Fibroblast of villous mesenchyme (primary cell): ENCODE data around the gene ACER1. TPM values are rescaled to one million over a fixed set of nuclear protein-coding genes. Genes with fewer than 3 reads are reported as not detected.

Source experiments
- DNase-seq: peaks from one replicate; pipeline ENCODE4 v3.0.0-alpha.2; 2010; ENCODE audit warnings: low read depth
- H3K4me3 ChIP-seq: 2 replicates; pipeline ENCODE4 v1.5.1; 2011; ENCODE audit warnings: low read depth, mild to moderate bottlenecking, low read length
- CTCF ChIP-seq: IDR thresholded peaks from 2 replicates; pipeline ENCODE4 v1.5.1; 2012; ENCODE audit warnings: low read depth, mild to moderate bottlenecking, low read length; ENCODE audit not compliant: insufficient read depth
- total RNA-seq: library from RNA; depleted of rRNA; stranded (reverse); fragments of >200 nt; gene quantifications from 2 replicates; pipeline ENCODE4 v1.2.3, GENCODE V29; 2012

Gene ACER1
- total RNA-seq, 1 donor = not detected

GRCh38 chr19:6376512-6377190, 43.2 kb upstream of the ACER1 start:
- no peak overlapping the region for H3K4me3 ChIP-seq
- TF ChIP-seq CTCF = no peak
- DNase-seq = peak; percentile 22

GRCh38 chr19:6375411-6376010, 42.1 kb upstream of the ACER1 start, which contains the start of gene PSPN:
Gene PSPN, minus strand, starts transcription at chr19:6375933. Its CDS starts 84 bp downstream, at chr19:6375849.
- H3K4me3 ChIP-seq = no peak within 1 kb of the TSS
- no peak for DNase-seq
- TF ChIP-seq CTCF = no peak

- H3K4me3 ChIP-seq = no peak overlapping the region
- DNase-seq = no peak
- TF ChIP-seq CTCF = no peak
These were observed 41.4 kb upstream of the ACER1 start for GRCh38 chr19:6374711-6375410.

GRCh38 chr19:6374161-6374709, 40.8 kb upstream of the ACER1 start:
- no peak for TF ChIP-seq CTCF
- no peak overlapping the region for H3K4me3 ChIP-seq
- no peak for DNase-seq

DNA sequence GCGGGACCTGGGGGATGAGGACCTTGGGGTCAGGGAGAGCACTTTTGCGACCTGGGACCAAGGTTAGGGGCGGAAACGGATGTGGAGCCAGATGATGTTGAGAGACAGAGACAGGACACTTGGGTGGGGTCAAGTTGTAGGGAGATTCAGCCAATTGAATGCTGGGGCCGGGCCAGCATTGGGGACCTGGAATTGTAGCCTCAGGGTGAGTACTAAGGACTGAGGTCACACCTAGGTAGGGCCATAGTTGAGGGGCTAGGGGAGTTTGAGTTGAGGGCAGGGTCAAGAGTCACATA, 40.3 kb upstream of the ACER1 start:
- H3K4me3 ChIP-seq = peak overlapping the region; percentile 60
- DNase-seq = no peak
- no peak for TF ChIP-seq CTCF

DNA sequence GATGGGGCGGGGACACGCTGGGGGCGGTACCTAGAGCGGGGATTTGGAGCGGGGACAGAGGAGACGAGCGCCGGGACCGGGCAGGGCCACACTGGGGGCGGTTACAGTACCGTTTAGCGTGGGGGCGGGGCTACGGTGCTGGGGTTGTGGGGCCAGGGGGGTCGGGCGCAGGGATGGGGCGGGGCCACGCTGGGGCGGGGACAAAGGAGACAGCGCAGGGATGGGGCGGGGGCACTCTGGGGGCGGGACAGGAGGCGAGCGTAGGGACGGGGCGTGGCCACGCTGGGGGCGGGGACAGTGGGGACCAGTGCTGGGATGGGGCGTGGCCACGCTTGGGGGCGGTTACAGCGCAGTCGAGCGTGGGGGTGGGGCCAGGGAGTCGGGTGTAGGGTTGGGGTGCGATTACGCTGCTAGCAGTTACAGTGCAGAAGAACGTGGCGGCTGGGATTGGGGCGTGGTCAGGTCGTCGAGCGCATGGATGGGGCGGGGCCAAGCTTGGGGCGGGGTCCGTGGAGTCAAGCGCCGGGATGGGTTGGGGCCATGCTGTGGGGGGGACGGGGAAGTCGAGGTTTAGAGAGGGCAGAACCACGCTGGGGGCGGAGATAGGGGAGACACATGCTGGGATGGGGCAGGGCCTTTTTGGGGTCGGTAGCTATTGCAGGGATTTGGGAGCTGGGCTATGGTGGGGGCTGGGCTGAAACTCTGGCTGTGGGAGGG, 39.8 kb upstream of the ACER1 start:
- peak overlapping the region; percentile 82 for H3K4me3 ChIP-seq
- TF ChIP-seq CTCF = no peak
- peak; percentile 99 for DNase-seq
